HepG2 (cell line): ENCODE data around the gene YEATS4. TPM values are rescaled to one million over a fixed set of nuclear protein-coding genes. Genes with fewer than 3 reads are reported as not detected.

Source experiments
- BORCS8-MEF2B ChIP-seq: sonication (generic); formaldehyde crosslinking; IDR thresholded peaks from 2 replicates; pipeline ENCODE4 v1.8.0; 2022; ENCODE audit warnings: mild to moderate bottlenecking, missing genetic modification reagents
- CBX1 ChIP-seq: IDR thresholded peaks from one replicate; pipeline ENCODE4 v1.6.1; 2016; ENCODE audit warnings: antibody characterized with exemption, low read depth
- CTCF ChIP-seq: sonication (generic); formaldehyde crosslinking; IDR thresholded peaks from 2 replicates; pipeline ENCODE4 v1.5.0; 2020; ENCODE audit warnings: mild to moderate bottlenecking, missing genetic modification reagents, moderate library complexity
- FOXO1 ChIP-seq: sonication (generic); formaldehyde crosslinking; IDR thresholded peaks from 2 replicates; pipeline ENCODE4 v1.4.0; 2020; ENCODE audit warnings: missing genetic modification reagents
- HOXA3 ChIP-seq: sonication (generic); formaldehyde crosslinking; IDR thresholded peaks from 2 replicates; pipeline ENCODE4 v1.5.0; 2020; ENCODE audit warnings: missing genetic modification reagents
- PAXIP1 ChIP-seq: sonication (generic); formaldehyde crosslinking; conservative IDR thresholded peaks from 2 replicates; pipeline ENCODE4 v1.4.0; 2020; ENCODE audit warnings: mild to moderate bottlenecking, missing genetic modification reagents, moderate library complexity
- PHB2 ChIP-seq: fragments of 450-650 bp; IDR thresholded peaks from 2 replicates; pipeline ENCODE4 v1.6.1; 2018; ENCODE audit not compliant: partially characterized antibody
- PPARG ChIP-seq: conservative IDR thresholded peaks from 2 replicates; pipeline ENCODE4 v1.6.1; 2016; ENCODE audit warnings: missing biosample characterization, missing genetic modification reagents
- ZFYVE20 ChIP-seq: sonication (generic); formaldehyde crosslinking; IDR thresholded peaks from 2 replicates; pipeline ENCODE4 v1.8.0; 2023; ENCODE audit warnings: low read depth, mild to moderate bottlenecking, moderate library complexity, missing genetic modification reagents, borderline replicate concordance
- ZNF234 ChIP-seq: sonication (generic); formaldehyde crosslinking; conservative IDR thresholded peaks from 2 replicates; pipeline ENCODE4 v1.5.1; 2020; ENCODE audit warnings: mild to moderate bottlenecking, missing genetic modification reagents
- ZNF335 ChIP-seq: sonication (generic); formaldehyde crosslinking; IDR thresholded peaks from 2 replicates; pipeline ENCODE4 v1.4.0; 2020; ENCODE audit warnings: missing genetic modification reagents
- polyA plus RNA-seq, 8 experiments: library from polyadenylated mRNA; depleted of rRNA in 3 of 8; stranded (reverse) in 7 of 8; unstranded in 1 of 8; fragments of >200 nt; fragmentation: Illumina TruSeq in 4 of 8; extraction: Trizol in 4 of 8; gene quantifications; 2 replicates each; pipeline versions ENCODE4 v1.2.1 to v1.2.3, GENCODE V29; 2011 to 2016; ENCODE audit warnings: low read depth in 4 of 8, missing spikeins in 1 of 8, mixed read lengths in 1 of 8; ENCODE audit not compliant: insufficient read depth in 1 of 8
- total RNA-seq, 5 experiments: library from RNA; depleted of rRNA; stranded (reverse); fragments of >200 nt; fragmentation: Illumina TruSeq; extraction: Trizol; gene quantifications; 2 replicates each; pipeline ENCODE4 v1.2.3, GENCODE V29; 2016; ENCODE audit warnings: low read depth in 1 of 5
- TF ChIP-seq, protein P1 (sequence below): sonication (generic); formaldehyde crosslinking; IDR thresholded peaks from 2 replicates; pipeline ENCODE4 v1.8.0; 2022; ENCODE audit warnings: missing genetic modification reagents, low read depth, mild to moderate bottlenecking, borderline replicate concordance
- TF ChIP-seq, protein P2 (sequence below): sonication (generic); formaldehyde crosslinking; IDR thresholded peaks from 2 replicates; pipeline ENCODE4 v1.4.0; 2020; ENCODE audit warnings: mild to moderate bottlenecking, missing genetic modification reagents
- TF ChIP-seq, protein P3 (sequence below): sonication (generic); formaldehyde crosslinking; IDR thresholded peaks from 2 replicates; pipeline ENCODE4 v1.5.1; 2020; ENCODE audit warnings: missing genetic modification reagents, mild to moderate bottlenecking, borderline replicate concordance

YEATS4 gene
- total and polyA plus RNA-seq, 2 of the 13 experiments (the other 11 are each of a cell fraction or from before 2014, with no cell fraction given) = 16.8 to 45.0 TPM

GRCh38 chr12:69415471-69416275 lies 56.1 kb downstream of the YEATS4 start (continued):
- TF ChIP-seq CTCF (CRISPR knock-in tag) (peak; percentile 73), ZNF234 (CRISPR knock-in tag) (no peak), PHB2 (no peak), BORCS8-MEF2B (CRISPR knock-in tag) (peak; percentile 35; the same call in 1 of the 2 replicates), HOXA3 (CRISPR knock-in tag) (peak; percentile 24; the same call in 1 of the 2 replicates), FOXO1 (CRISPR knock-in tag) (no peak), ZFYVE20 (no peak), PPARG (CRISPR knock-in tag) (no peak), ZNF335 (0 out of 2 replicates have a peak, but pooled peaks have one; percentile 30), CBX1 (no peak), PAXIP1 (CRISPR knock-in tag) (no peak)
- TF ChIP-seq, protein P1, sequence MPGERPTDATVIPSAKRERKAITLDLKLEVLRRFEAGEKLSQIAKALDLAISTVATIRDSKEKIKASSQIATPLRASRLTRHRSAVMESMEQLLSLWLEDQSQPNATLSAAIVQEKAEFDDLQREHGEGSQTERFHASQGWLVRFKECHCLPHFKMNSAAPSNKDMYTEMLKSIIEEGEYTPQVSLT (CRISPR knock-in tag) = peak; percentile 83; the same call in 1 of the 2 replicates
- TF ChIP-seq, protein P2, sequence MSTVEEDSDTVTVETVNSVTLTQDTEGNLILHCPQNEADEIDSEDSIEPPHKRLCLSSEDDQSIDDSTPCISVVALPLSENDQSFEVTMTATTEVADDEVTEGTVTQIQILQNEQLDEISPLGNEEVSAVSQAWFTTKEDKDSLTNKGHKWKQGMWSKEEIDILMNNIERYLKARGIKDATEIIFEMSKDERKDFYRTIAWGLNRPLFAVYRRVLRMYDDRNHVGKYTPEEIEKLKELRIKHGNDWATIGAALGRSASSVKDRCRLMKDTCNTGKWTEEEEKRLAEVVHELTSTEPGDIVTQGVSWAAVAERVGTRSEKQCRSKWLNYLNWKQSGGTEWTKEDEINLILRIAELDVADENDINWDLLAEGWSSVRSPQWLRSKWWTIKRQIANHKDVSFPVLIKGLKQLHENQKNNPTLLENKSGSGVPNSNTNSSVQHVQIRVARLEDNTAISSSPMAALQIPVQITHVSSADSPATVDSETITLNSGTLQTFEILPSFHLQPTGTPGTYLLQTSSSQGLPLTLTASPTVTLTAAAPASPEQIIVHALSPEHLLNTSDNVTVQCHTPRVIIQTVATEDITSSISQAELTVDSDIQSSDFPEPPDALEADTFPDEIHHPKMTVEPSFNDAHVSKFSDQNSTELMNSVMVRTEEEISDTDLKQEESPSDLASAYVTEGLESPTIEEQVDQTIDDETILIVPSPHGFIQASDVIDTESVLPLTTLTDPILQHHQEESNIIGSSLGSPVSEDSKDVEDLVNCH (CRISPR knock-in tag) = no peak
- TF ChIP-seq, protein P3, sequence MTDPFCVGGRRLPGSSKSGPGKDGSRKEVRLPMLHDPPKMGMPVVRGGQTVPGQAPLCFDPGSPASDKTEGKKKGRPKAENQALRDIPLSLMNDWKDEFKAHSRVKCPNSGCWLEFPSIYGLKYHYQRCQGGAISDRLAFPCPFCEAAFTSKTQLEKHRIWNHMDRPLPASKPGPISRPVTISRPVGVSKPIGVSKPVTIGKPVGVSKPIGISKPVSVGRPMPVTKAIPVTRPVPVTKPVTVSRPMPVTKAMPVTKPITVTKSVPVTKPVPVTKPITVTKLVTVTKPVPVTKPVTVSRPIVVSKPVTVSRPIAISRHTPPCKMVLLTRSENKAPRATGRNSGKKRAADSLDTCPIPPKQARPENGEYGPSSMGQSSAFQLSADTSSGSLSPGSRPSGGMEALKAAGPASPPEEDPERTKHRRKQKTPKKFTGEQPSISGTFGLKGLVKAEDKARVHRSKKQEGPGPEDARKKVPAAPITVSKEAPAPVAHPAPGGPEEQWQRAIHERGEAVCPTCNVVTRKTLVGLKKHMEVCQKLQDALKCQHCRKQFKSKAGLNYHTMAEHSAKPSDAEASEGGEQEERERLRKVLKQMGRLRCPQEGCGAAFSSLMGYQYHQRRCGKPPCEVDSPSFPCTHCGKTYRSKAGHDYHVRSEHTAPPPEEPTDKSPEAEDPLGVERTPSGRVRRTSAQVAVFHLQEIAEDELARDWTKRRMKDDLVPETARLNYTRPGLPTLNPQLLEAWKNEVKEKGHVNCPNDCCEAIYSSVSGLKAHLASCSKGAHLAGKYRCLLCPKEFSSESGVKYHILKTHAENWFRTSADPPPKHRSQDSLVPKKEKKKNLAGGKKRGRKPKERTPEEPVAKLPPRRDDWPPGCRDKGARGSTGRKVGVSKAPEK (CRISPR knock-in tag) = 0 out of 2 replicates have a peak, but pooled peaks have one; percentile 27
